ENCODE results near the gene DCAF15.

The DCAF15 gene

GRCh38 chr19:13942023-13942684, 10.2 kb upstream of the DCAF15 start:
- Mint-ChIP-seq H3K9me3 (no peaks in the 10 kb centered on the region), H3K4me3 (no peak overlapping the region), H3K36me3 (no peaks in the 10 kb centered on the region), H3K4me1 (peaks cover 6% of the 10 kb centered on the region), H3K27ac (no peak overlapping the region)
- DNase-seq (ENCODE audit: low spot score in 2 of 2) (no peak), ATAC-seq (no peak)

DNA sequence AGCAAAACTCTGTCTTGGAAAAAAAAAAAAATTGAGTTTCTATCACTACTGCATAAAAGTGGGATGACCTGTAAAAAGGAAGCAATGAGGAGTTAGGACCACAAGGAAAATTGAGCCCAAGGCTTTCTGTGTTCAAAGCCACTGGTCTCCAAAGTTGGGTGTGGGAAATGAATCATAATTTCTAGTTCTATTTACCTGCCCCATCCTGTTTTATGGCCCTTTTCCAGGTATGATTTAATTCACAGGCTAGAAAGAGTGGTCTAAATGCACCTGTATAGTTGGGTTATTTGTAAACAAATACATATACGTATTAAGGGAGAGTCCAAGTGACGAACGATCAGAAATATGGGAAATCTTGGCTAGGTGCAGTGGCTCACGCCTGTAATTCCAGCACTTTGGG, 5.9 kb upstream of the DCAF15 start:
- ATAC-seq (no peak), DNase-seq (ENCODE audit: low spot score in 2 of 2) (no peak)
- Mint-ChIP-seq H3K4me3 (no peak overlapping the region), H3K36me3 (no peaks in the 10 kb centered on the region), H3K27ac (no peak overlapping the region), H3K9me3 (no peaks in the 10 kb centered on the region), H3K4me1 (no peaks in the 10 kb centered on the region)

GRCh38 chr19:13951043-13951442, 1.3 kb upstream of the DCAF15 start:
- no peak for DNase-seq (ENCODE audit: low spot score in 2 of 2)
- peaks cover 23% of the 10 kb centered on the region for H3K36me3 Mint-ChIP-seq
- ATAC-seq, result no peak
- H3K9me3 Mint-ChIP-seq, result no peaks in the 10 kb centered on the region
- peaks cover 20% of the 10 kb centered on the region for H3K4me1 Mint-ChIP-seq
- peak overlapping the region; percentile 94 for H3K27ac Mint-ChIP-seq
- peak overlapping the region; percentile 90 for H3K4me3 Mint-ChIP-seq

DNA sequence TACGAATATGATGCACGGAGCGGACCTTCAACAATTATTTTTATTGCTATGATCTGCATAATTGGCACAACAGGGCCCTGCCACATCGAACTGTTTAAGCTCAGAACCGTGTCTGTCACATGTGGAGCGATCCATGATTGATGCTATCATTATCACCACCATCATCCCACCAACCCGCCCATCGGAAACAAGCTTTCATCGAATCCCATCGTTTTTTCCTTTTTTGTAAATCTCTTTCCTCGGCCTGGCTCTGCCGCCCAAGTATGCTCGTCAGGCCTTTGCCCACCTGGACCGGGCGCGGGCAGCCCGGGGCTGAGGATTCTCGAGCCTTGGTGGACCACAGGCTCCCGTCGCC, 533 bp upstream of the DCAF15 start:
- Mint-ChIP-seq H3K4me3 (peak overlapping the region; percentile 90), H3K36me3 (peaks cover 30% of the 10 kb centered on the region), H3K4me1 (peaks cover 20% of the 10 kb centered on the region), H3K9me3 (no peaks in the 10 kb centered on the region), H3K27ac (peak overlapping the region; percentile 94)
- ATAC-seq (peak; percentile 29), DNase-seq (ENCODE audit: low spot score in 2 of 2) (no peak)

DNA sequence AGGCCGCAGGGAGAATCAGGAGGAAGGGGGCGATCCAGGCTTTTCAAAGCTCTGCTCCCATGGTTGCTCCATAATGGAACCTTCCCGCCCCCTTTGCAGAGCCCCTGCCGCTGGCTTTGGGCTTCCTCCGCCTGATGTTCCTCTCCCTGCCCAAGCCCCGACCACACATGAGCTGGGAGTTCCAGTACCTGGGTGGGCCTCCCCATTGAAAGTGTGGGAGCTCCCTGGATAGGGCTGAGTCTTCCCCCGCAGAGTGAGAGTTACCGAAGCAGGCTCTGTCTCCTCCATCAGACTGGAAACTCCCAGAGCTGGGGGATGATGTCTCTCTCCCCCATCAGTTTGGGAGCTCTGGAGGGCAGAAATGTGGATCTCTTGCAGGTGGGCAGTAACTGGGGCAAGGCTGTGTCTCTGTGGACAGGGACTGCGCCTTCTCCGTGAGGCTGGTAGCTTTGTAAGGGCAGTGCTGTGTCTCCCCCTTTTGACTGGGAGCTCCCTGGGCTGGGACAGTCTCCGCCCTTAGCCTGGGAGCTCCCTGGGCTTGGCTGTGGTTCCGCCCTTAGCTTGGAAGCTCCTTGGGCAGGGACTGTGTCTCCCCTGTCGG, 722 bp downstream of the DCAF15 start:
- ATAC-seq, result no peak
- DNase-seq (ENCODE audit: low spot score in 2 of 2), result peak in 1 of 2 donors; percentile 57
- no peaks in the 10 kb centered on the region for H3K9me3 Mint-ChIP-seq

GRCh38 chr19:13954185-13954584, 1.9 kb downstream of the DCAF15 start:
- peak overlapping the region; percentile 94 for H3K27ac Mint-ChIP-seq
- DNase-seq (ENCODE audit: low spot score in 2 of 2), result no peak

More for the DNA sequence above, 722 bp downstream of the DCAF15 start:
- Mint-ChIP-seq H3K4me1 (peaks cover 20% of the 10 kb centered on the region), H3K4me3 (peak overlapping the region; percentile 90), H3K36me3 (peaks cover 43% of the 10 kb centered on the region), H3K27ac (peak overlapping the region; percentile 94)

DNA sequence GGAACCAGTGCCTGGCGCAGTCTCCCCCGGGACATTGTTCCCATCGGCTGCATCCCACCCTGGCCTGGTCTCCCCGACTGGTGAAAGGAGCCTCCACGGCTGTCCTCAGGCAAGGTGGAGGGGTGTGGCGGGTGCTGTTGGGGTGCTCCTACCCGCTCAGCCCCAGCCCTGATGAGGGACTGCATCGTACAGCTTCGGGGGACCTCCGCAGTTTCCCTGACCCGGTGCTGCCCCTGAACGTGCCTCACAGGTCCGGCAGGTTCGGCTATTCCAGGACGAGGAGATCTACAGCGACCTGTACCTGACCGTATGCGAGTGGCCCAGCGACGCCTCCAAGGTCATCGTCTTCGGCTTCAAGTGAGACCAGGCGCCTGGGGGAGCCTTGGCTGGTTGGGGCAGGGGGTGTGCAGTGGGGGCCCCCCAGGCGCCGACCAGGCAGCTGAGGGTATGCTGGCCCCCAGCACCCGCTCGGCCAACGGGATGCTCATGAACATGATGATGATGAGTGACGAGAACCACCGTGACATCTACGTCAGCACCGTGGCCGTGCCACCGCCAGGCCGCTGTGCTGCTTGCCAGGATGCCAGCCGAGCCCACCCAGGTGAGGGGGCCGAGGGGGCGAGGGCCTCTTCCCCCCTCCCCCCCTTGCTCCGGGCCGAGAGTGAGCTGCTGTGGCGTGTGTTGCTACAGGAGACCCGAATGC, 3.5 kb downstream of the DCAF15 start:
- H3K36me3 Mint-ChIP-seq, result peaks cover 65% of the 10 kb centered on the region

More at GRCh38 chr19:13954185-13954584, 1.9 kb downstream of the DCAF15 start:
- Mint-ChIP-seq H3K9me3 (no peaks in the 10 kb centered on the region), H3K4me1 (peaks cover 20% of the 10 kb centered on the region), H3K4me3 (peak overlapping the region; percentile 90), H3K36me3 (peaks cover 51% of the 10 kb centered on the region)
- ATAC-seq, result no peak

GRCh38 chr19:13956365-13956744, 4.0 kb downstream of the DCAF15 start:
- Mint-ChIP-seq H3K9me3 (no peaks in the 10 kb centered on the region), H3K36me3 (peaks cover 70% of the 10 kb centered on the region), H3K4me1 (peaks cover 20% of the 10 kb centered on the region), H3K4me3 (no peak overlapping the region), H3K27ac (no peak overlapping the region)
- no peak for ATAC-seq
- DNase-seq (ENCODE audit: low spot score in 2 of 2), result no peak

More for the DNA sequence above, 3.5 kb downstream of the DCAF15 start:
- DNase-seq (ENCODE audit: low spot score in 2 of 2) (no peak), ATAC-seq (no peak)
- no peak overlapping the region for H3K27ac Mint-ChIP-seq
- no peak overlapping the region for H3K4me3 Mint-ChIP-seq
- H3K9me3 Mint-ChIP-seq, result no peaks in the 10 kb centered on the region
- H3K4me1 Mint-ChIP-seq, result peaks cover 20% of the 10 kb centered on the region

- H3K36me3 Mint-ChIP-seq, result peaks cover 75% of the 10 kb centered on the region
- H3K4me3 Mint-ChIP-seq, result no peak overlapping the region
- no peak for DNase-seq (ENCODE audit: low spot score in 2 of 2)
- no peak for ATAC-seq
- no peak overlapping the region for H3K27ac Mint-ChIP-seq
- no peaks in the 10 kb centered on the region for H3K9me3 Mint-ChIP-seq
- H3K4me1 Mint-ChIP-seq, result peaks cover 15% of the 10 kb centered on the region
Measured at GRCh38 chr19:13957051-13957450, 4.7 kb downstream of the DCAF15 start.

- peaks cover 72% of the 10 kb centered on the region for H3K36me3 Mint-ChIP-seq
- peak overlapping the region; percentile 32 for H3K27ac Mint-ChIP-seq
- no peaks in the 10 kb centered on the region for H3K9me3 Mint-ChIP-seq
- H3K4me3 Mint-ChIP-seq, result no peak overlapping the region
- no peak for ATAC-seq
- H3K4me1 Mint-ChIP-seq, result peaks cover 13% of the 10 kb centered on the region
- no peak for DNase-seq (ENCODE audit: low spot score in 2 of 2)
Measured at GRCh38 chr19:13958043-13958442, 5.7 kb downstream of the DCAF15 start.

- peaks cover 73% of the 10 kb centered on the region for H3K36me3 Mint-ChIP-seq
- H3K4me3 Mint-ChIP-seq, result no peak overlapping the region
- no peaks in the 10 kb centered on the region for H3K9me3 Mint-ChIP-seq
- ATAC-seq (no peak), DNase-seq (ENCODE audit: low spot score in 2 of 2) (no peak)
- peaks cover 3% of the 10 kb centered on the region for H3K4me1 Mint-ChIP-seq
- peak overlapping the region; percentile 32 for H3K27ac Mint-ChIP-seq
Measured at GRCh38 chr19:13959141-13959961, 7.0 kb downstream of the DCAF15 start.

- DNase-seq (ENCODE audit: low spot score in 2 of 2) (no peak), ATAC-seq (peak; percentile 33)
- H3K27ac Mint-ChIP-seq, result no peak overlapping the region
- H3K4me3 Mint-ChIP-seq, result no peak overlapping the region
- H3K4me1 Mint-ChIP-seq, result no peaks in the 10 kb centered on the region
- H3K9me3 Mint-ChIP-seq, result no peaks in the 10 kb centered on the region
- H3K36me3 Mint-ChIP-seq, result peaks cover 73% of the 10 kb centered on the region
Measured at GRCh38 chr19:13959962-13960862, 7.9 kb downstream of the DCAF15 start.

DNA sequence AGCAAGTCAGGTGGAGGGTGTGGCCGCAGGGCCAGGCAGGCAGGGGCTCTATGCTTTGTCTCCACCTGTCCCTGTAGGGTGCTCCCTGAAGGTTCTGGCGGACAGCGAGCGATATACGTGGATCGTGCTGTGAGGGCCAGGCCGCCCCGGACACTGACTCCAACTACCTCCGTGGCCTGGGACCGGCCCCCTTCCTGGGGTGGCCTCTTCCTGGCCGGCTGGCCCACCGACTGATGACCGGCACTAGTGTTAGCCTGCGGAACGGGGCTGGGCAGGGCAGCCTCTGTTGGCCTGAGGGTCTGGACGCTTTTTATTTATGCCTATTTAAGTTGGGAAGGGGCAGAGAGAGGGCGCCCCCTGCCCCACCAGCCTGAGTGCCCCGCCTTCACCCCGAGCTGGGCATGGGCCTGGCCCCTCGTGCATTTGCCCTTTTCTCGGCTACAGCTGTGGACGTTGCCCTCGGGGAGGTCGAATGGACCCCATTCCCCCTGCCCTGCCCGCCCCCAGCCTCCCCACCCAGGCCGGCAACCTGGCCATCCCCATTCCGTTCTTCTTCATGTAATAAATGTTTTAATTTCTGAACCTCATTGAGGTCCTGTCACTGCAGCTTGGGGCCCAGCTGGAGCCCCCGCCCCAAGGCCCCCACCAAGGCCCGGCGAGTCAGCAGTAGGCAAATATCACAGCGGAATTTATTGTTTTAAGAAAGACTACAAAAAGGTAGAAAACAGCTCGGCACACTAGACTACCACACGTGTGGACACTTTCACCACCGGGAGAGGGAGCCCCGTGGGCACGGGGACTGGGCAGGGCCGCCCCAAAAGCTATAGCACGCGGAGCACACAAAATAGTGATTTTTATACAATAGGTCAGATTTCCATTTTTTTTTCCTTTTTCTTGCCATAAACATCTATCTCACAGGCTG, 8.8 kb downstream of the DCAF15 start:
- Mint-ChIP-seq H3K4me3 (no peak overlapping the region), H3K36me3 (peaks cover 65% of the 10 kb centered on the region), H3K27ac (peak overlapping the region; percentile 37), H3K4me1 (no peaks in the 10 kb centered on the region), H3K9me3 (no peaks in the 10 kb centered on the region)
- DNase-seq (ENCODE audit: low spot score in 2 of 2) (no peak), ATAC-seq (no peak)

Data from stimulated activated effector memory CD8-positive, alpha-beta T cell treated with anti-CD3 and anti-CD28 coated beads, Interleukin-12 subunit alpha, Interleukin-12 subunit beta, amount 100 ng/mL, for 72 hours (primary cell).